IPS-15b (cell line): ENCODE data around the gene NUDT12.

Experiments
- H3K27me3 ChIP-seq: one replicate; pipeline ENCODE4 v1.6.1; 2013; ENCODE audit warnings: low read length; ENCODE audit not compliant: control insufficient read depth, insufficient read depth
- H3K36me3 ChIP-seq: one replicate; pipeline ENCODE4 v1.6.1; 2013; ENCODE audit warnings: low read length; ENCODE audit not compliant: control insufficient read depth, insufficient read depth
- H3K4me1 ChIP-seq: one replicate; pipeline ENCODE4 v1.6.1; 2013; ENCODE audit warnings: mild to moderate bottlenecking, low read length; ENCODE audit not compliant: control insufficient read depth, insufficient read depth
- H3K4me3 ChIP-seq: one replicate; pipeline ENCODE4 v1.5.1; 2013; ENCODE audit warnings: low read depth, low read length
- H3K9ac ChIP-seq: one replicate; pipeline ENCODE4 v1.6.1; 2013; ENCODE audit warnings: low read depth, mild to moderate bottlenecking, low read length
- H3K9me3 ChIP-seq: one replicate; pipeline ENCODE4 v1.6.1; 2013; ENCODE audit warnings: mild to moderate bottlenecking, low read length; ENCODE audit not compliant: control insufficient read depth, insufficient read depth

Gene NUDT12

GRCh38 chr5:103539376-103540330, 22.9 kb downstream of the NUDT12 start:
- no peak overlapping the region for H3K9ac ChIP-seq
- no peaks in the 10 kb centered on the region for H3K27me3 ChIP-seq
- H3K4me3 ChIP-seq = no peak overlapping the region
- no peaks in the 10 kb centered on the region for H3K9me3 ChIP-seq
- no peaks in the 10 kb centered on the region for H3K4me1 ChIP-seq
- H3K36me3 ChIP-seq = no peaks in the 10 kb centered on the region

- H3K9me3 ChIP-seq = no peaks in the 10 kb centered on the region
- H3K4me1 ChIP-seq = no peaks in the 10 kb centered on the region
- H3K27me3 ChIP-seq = no peaks in the 10 kb centered on the region
- H3K36me3 ChIP-seq = no peaks in the 10 kb centered on the region
- H3K4me3 ChIP-seq = no peak overlapping the region
- no peak overlapping the region for H3K9ac ChIP-seq
Measured at GRCh38 chr5:103532086-103532734, 30.4 kb downstream of the NUDT12 start.

- no peaks in the 10 kb centered on the region for H3K36me3 ChIP-seq
- H3K4me1 ChIP-seq = no peaks in the 10 kb centered on the region
- H3K9ac ChIP-seq = no peak overlapping the region
- no peaks in the 10 kb centered on the region for H3K9me3 ChIP-seq
- no peak overlapping the region for H3K4me3 ChIP-seq
- no peaks in the 10 kb centered on the region for H3K27me3 ChIP-seq
Measured at GRCh38 chr5:103526164-103526915, 36.2 kb downstream of the NUDT12 start.

GRCh38 chr5:103525361-103525760, 37.2 kb downstream of the NUDT12 start:
- no peak overlapping the region for H3K9ac ChIP-seq

GRCh38 chr5:103523319-103523718, 39.3 kb downstream of the NUDT12 start:
- H3K4me1 ChIP-seq = no peaks in the 10 kb centered on the region
- H3K9ac ChIP-seq = no peak overlapping the region
- H3K9me3 ChIP-seq = no peaks in the 10 kb centered on the region
- no peaks in the 10 kb centered on the region for H3K27me3 ChIP-seq
- no peak overlapping the region for H3K4me3 ChIP-seq
- no peaks in the 10 kb centered on the region for H3K36me3 ChIP-seq

More at GRCh38 chr5:103525361-103525760, 37.2 kb downstream of the NUDT12 start:
- no peaks in the 10 kb centered on the region for H3K4me1 ChIP-seq
- no peak overlapping the region for H3K4me3 ChIP-seq
- H3K27me3 ChIP-seq = no peaks in the 10 kb centered on the region
- H3K9me3 ChIP-seq = no peaks in the 10 kb centered on the region
- H3K36me3 ChIP-seq = no peaks in the 10 kb centered on the region

- no peaks in the 10 kb centered on the region for H3K27me3 ChIP-seq
- no peak overlapping the region for H3K4me3 ChIP-seq
- H3K36me3 ChIP-seq = no peaks in the 10 kb centered on the region
- no peaks in the 10 kb centered on the region for H3K9me3 ChIP-seq
- no peak overlapping the region for H3K9ac ChIP-seq
- H3K4me1 ChIP-seq = no peaks in the 10 kb centered on the region
Measured at GRCh38 chr5:103522586-103522985, 40.0 kb downstream of the NUDT12 start.

GRCh38 chr5:103519550-103519949, 43.0 kb downstream of the NUDT12 start:
- Histone ChIP-seq H3K9me3 (no peaks in the 10 kb centered on the region), H3K4me1 (no peaks in the 10 kb centered on the region), H3K27me3 (no peaks in the 10 kb centered on the region), H3K36me3 (no peaks in the 10 kb centered on the region), H3K4me3 (no peak overlapping the region), H3K9ac (no peak overlapping the region)

GRCh38 chr5:103514371-103514770, 48.2 kb downstream of the NUDT12 start:
- H3K9me3 ChIP-seq = no peaks in the 10 kb centered on the region
- H3K36me3 ChIP-seq = no peaks in the 10 kb centered on the region
- peaks cover 6% of the 10 kb centered on the region for H3K4me1 ChIP-seq
- H3K27me3 ChIP-seq = no peaks in the 10 kb centered on the region
- H3K4me3 ChIP-seq = no peak overlapping the region
- no peak overlapping the region for H3K9ac ChIP-seq

- H3K4me3 ChIP-seq = no peak overlapping the region
- no peaks in the 10 kb centered on the region for H3K36me3 ChIP-seq
- no peaks in the 10 kb centered on the region for H3K9me3 ChIP-seq
- no peak overlapping the region for H3K9ac ChIP-seq
- no peaks in the 10 kb centered on the region for H3K27me3 ChIP-seq
- peaks cover 6% of the 10 kb centered on the region for H3K4me1 ChIP-seq
Measured at GRCh38 chr5:103513701-103514100, 48.9 kb downstream of the NUDT12 start.

- no peak overlapping the region for H3K4me3 ChIP-seq
- H3K36me3 ChIP-seq = no peaks in the 10 kb centered on the region
- no peaks in the 10 kb centered on the region for H3K27me3 ChIP-seq
- H3K9me3 ChIP-seq = no peaks in the 10 kb centered on the region
- H3K4me1 ChIP-seq = peaks cover 6% of the 10 kb centered on the region
- no peak overlapping the region for H3K9ac ChIP-seq
Measured at GRCh38 chr5:103512500-103512899, 50.1 kb downstream of the NUDT12 start.

- Histone ChIP-seq H3K36me3 (no peaks in the 10 kb centered on the region), H3K4me3 (no peak overlapping the region), H3K9ac (no peak overlapping the region)
Measured at GRCh38 chr5:103511554-103511885, 51.1 kb downstream of the NUDT12 start.

More at GRCh38 chr5:103511554-103511885, 51.1 kb downstream of the NUDT12 start:
- Histone ChIP-seq H3K4me1 (peaks cover 6% of the 10 kb centered on the region), H3K27me3 (no peaks in the 10 kb centered on the region), H3K9me3 (no peaks in the 10 kb centered on the region)
